B cell (primary cell): ENCODE measurements around the gene NPHP4.

ENCODE experiments used
- EZH2 ChIP-seq: IDR thresholded peaks from 2 replicates; pipeline ENCODE4 v1.6.1; 2012; ENCODE audit warnings: borderline replicate concordance, low read depth, mild to moderate bottlenecking, moderate library complexity, low read length; ENCODE audit not compliant: insufficient read depth, poor library complexity, severe bottlenecking
- TF ChIP-seq, protein P1 (sequence below): fragments of 200-600 bp; IDR thresholded peaks from one replicate; pipeline ENCODE4 v1.8.0; 2022; ENCODE audit warnings: antibody characterized with exemption, mild to moderate bottlenecking

- TF ChIP-seq, protein P1, sequence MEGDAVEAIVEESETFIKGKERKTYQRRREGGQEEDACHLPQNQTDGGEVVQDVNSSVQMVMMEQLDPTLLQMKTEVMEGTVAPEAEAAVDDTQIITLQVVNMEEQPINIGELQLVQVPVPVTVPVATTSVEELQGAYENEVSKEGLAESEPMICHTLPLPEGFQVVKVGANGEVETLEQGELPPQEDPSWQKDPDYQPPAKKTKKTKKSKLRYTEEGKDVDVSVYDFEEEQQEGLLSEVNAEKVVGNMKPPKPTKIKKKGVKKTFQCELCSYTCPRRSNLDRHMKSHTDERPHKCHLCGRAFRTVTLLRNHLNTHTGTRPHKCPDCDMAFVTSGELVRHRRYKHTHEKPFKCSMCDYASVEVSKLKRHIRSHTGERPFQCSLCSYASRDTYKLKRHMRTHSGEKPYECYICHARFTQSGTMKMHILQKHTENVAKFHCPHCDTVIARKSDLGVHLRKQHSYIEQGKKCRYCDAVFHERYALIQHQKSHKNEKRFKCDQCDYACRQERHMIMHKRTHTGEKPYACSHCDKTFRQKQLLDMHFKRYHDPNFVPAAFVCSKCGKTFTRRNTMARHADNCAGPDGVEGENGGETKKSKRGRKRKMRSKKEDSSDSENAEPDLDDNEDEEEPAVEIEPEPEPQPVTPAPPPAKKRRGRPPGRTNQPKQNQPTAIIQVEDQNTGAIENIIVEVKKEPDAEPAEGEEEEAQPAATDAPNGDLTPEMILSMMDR: no peak
- no peak for TF ChIP-seq EZH2
These were observed 142.7 kb downstream of the NPHP4 start for GRCh38 chr1:5849550-5849949.
